Endothelial cell (in vitro differentiated cells): ENCODE data around the gene KIT. TPM values are rescaled to one million over a fixed set of nuclear protein-coding genes. Genes with fewer than 3 reads are reported as not detected.

Experiments
- DNase-seq: peaks from one replicate; pipeline ENCODE4 v3.0.0; 2021; ENCODE audit warnings: low spot score
- H3K27ac Mint-ChIP-seq: one replicate; pipeline ENCODE4 v1.8.0; 2021; ENCODE audit warnings: mixed read lengths, inconsistent platforms; ENCODE audit not compliant: unreplicated experiment
- H3K27me3 Mint-ChIP-seq: one replicate; pipeline ENCODE4 v1.8.0; 2021; ENCODE audit warnings: mild to moderate bottlenecking, moderate library complexity, mixed read lengths, inconsistent platforms; ENCODE audit not compliant: unreplicated experiment
- H3K36me3 Mint-ChIP-seq: one replicate; pipeline ENCODE4 v1.8.0; 2021; ENCODE audit warnings: mild to moderate bottlenecking, low read depth, mixed read lengths, inconsistent platforms; ENCODE audit not compliant: unreplicated experiment
- H3K4me1 Mint-ChIP-seq: one replicate; pipeline ENCODE4 v1.8.0; 2021; ENCODE audit warnings: mild to moderate bottlenecking, mixed read lengths, inconsistent platforms; ENCODE audit not compliant: unreplicated experiment
- H3K4me3 Mint-ChIP-seq: one replicate; pipeline ENCODE4 v1.8.0; 2021; ENCODE audit warnings: mild to moderate bottlenecking, mixed read lengths, inconsistent platforms; ENCODE audit not compliant: unreplicated experiment
- H3K9me3 Mint-ChIP-seq: one replicate; pipeline ENCODE4 v1.8.0; 2021; ENCODE audit warnings: mixed read lengths, inconsistent platforms; ENCODE audit not compliant: unreplicated experiment
- CTCF ChIP-seq: fragments of 200-600 bp; sonication (generic); IDR thresholded peaks from one replicate; pipeline ENCODE4 v1.5.0; 2021; ENCODE audit warnings: antibody characterized with exemption; ENCODE audit not compliant: unreplicated experiment
- long read RNA-seq: library from polyadenylated mRNA; unstranded; transcript quantifications from one replicate; pipeline ENCODE4 v2.0.0, GENCODE V29; 2020; ENCODE audit not compliant: unreplicated experiment
- total RNA-seq: library from RNA; stranded (reverse); fragmentation: NEBNext Ultra II Directional; extraction: Animal tissue kit (Norgen Biotek cat#: 25700); gene quantifications from one replicate; pipeline ENCODE4 v1.2.1, GENCODE V29; 2021; ENCODE audit not compliant: unreplicated experiment

The KIT gene
- total RNA-seq, result 49.1 TPM
- long read RNA-seq, full-length matches to known transcripts, result 3 of 6 reads
- long read RNA-seq, partial matches to known transcripts, result 2 of 6 reads
- long read RNA-seq, other reads (novel, unspliced or antisense), result 1 of 6 reads

GRCh38 chr4:54657551-54658251 is at the start of gene KIT:
KIT (plus strand) TSS chr4:54657957; CDS start chr4:54658015, 58 bp downstream.
- H3K27ac Mint-ChIP-seq, result peak within 1 kb of the TSS; percentile 64
- H3K4me3 Mint-ChIP-seq, result peak within 1 kb of the TSS; percentile 93
- H3K9me3 Mint-ChIP-seq, result no peaks in the 10 kb centered on the region
- peak; percentile 82 for DNase-seq
- H3K36me3 Mint-ChIP-seq, result peaks cover 11% of the 10 kb centered on the region
- peaks cover 12% of the 10 kb centered on the region for H3K27me3 Mint-ChIP-seq
- H3K4me1 Mint-ChIP-seq, result peaks cover 28% of the 10 kb centered on the region
- TF ChIP-seq CTCF, result no peak

- Mint-ChIP-seq H3K4me1 (peaks cover 4% of the 10 kb centered on the region), H3K27ac (no peak overlapping the region), H3K9me3 (no peaks in the 10 kb centered on the region), H3K4me3 (no peak overlapping the region), H3K36me3 (no peaks in the 10 kb centered on the region), H3K27me3 (peaks cover 2% of the 10 kb centered on the region)
- no peak for TF ChIP-seq CTCF
- DNase-seq, result no peak
These were observed 48.4 kb upstream of the KIT start for GRCh38 chr4:54609310-54609709.

GRCh38 chr4:54614149-54614548 is 43.6 kb upstream of the KIT start:
- TF ChIP-seq CTCF, result no peak
- no peak overlapping the region for H3K4me3 Mint-ChIP-seq
- no peak overlapping the region for H3K27ac Mint-ChIP-seq
- no peaks in the 10 kb centered on the region for H3K9me3 Mint-ChIP-seq
- no peaks in the 10 kb centered on the region for H3K36me3 Mint-ChIP-seq
- DNase-seq, result no peak
- peaks cover 2% of the 10 kb centered on the region for H3K27me3 Mint-ChIP-seq
- no peaks in the 10 kb centered on the region for H3K4me1 Mint-ChIP-seq

- H3K4me3 Mint-ChIP-seq, result no peak overlapping the region
- no peaks in the 10 kb centered on the region for H3K9me3 Mint-ChIP-seq
- DNase-seq, result no peak
- H3K36me3 Mint-ChIP-seq, result no peaks in the 10 kb centered on the region
- peaks cover 13% of the 10 kb centered on the region for H3K4me1 Mint-ChIP-seq
- no peak overlapping the region for H3K27ac Mint-ChIP-seq
- TF ChIP-seq CTCF, result no peak
- peaks cover 4% of the 10 kb centered on the region for H3K27me3 Mint-ChIP-seq
These were observed 37.0 kb upstream of the KIT start for GRCh38 chr4:54620773-54621172.

- no peaks in the 10 kb centered on the region for H3K36me3 Mint-ChIP-seq
- DNase-seq, result no peak
- peaks cover 8% of the 10 kb centered on the region for H3K27me3 Mint-ChIP-seq
- H3K9me3 Mint-ChIP-seq, result no peaks in the 10 kb centered on the region
- H3K4me1 Mint-ChIP-seq, result peaks cover 22% of the 10 kb centered on the region
- no peak for TF ChIP-seq CTCF
- no peak overlapping the region for H3K4me3 Mint-ChIP-seq
- H3K27ac Mint-ChIP-seq, result peak overlapping the region; percentile 32
These were observed 32.4 kb upstream of the KIT start for GRCh38 chr4:54625391-54625790.
